SK-N-SH (cell line): ENCODE results near the gene DFFB.

Source experiments
- RCOR1 ChIP-seq: fragments of 150-350 bp; IDR thresholded peaks from 2 replicates; pipeline ENCODE4 v1.6.1; 2017; ENCODE audit warnings: antibody characterized with exemption, low read length
- TAF1 ChIP-seq: IDR thresholded peaks from 2 replicates; pipeline ENCODE4 v1.6.1; 2012; ENCODE audit warnings: low read depth, mild to moderate bottlenecking, low read length, moderate library complexity, borderline replicate concordance
- YY1 ChIP-seq: IDR thresholded peaks from 2 replicates; pipeline ENCODE4 v1.4.0; 2012; ENCODE audit warnings: low read depth, mild to moderate bottlenecking
- TF ChIP-seq, protein P1 (sequence below): IDR thresholded peaks from 2 replicates; pipeline ENCODE4 v1.4.0; 2012; ENCODE audit warnings: low read depth, borderline replicate concordance
- TF ChIP-seq, protein P2 (sequence below): fragments of 200-600 bp; sonication (generic); IDR thresholded peaks from 2 replicates; pipeline ENCODE4 v1.6.1; 2017; ENCODE audit warnings: antibody characterized with exemption, mild to moderate bottlenecking, moderate library complexity
- TF ChIP-seq, protein P3 (sequence below): IDR thresholded peaks from 2 replicates; pipeline ENCODE4 v1.6.1; 2012; ENCODE audit warnings: mild to moderate bottlenecking, low read depth, low read length, moderate library complexity

DNA sequence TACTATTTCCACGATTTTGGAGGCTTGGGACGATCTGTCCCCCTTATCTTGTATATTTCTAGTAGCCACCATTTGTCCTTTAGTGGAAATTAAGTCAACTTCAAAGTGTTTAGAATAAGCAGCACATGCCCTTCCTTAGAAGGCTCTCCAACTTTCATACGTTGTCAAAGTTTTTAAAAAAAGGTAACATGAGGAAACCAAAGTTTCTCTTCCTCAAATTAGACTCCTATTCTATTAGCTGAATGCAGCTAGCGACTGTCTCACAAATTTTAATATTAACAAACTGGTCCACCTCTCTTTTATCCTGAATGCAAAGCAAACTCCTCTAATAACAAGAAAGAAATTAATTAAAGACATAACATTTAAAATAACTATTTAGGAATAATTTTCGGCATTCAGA is 35.9 kb downstream of the DFFB start:
- TF ChIP-seq RCOR1 (no peak), YY1 (no peak), TAF1 (no peak)
- TF ChIP-seq, protein P1, sequence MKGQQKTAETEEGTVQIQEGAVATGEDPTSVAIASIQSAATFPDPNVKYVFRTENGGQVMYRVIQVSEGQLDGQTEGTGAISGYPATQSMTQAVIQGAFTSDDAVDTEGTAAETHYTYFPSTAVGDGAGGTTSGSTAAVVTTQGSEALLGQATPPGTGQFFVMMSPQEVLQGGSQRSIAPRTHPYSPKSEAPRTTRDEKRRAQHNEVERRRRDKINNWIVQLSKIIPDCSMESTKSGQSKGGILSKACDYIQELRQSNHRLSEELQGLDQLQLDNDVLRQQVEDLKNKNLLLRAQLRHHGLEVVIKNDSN: no peak
- TF ChIP-seq, protein P2, sequence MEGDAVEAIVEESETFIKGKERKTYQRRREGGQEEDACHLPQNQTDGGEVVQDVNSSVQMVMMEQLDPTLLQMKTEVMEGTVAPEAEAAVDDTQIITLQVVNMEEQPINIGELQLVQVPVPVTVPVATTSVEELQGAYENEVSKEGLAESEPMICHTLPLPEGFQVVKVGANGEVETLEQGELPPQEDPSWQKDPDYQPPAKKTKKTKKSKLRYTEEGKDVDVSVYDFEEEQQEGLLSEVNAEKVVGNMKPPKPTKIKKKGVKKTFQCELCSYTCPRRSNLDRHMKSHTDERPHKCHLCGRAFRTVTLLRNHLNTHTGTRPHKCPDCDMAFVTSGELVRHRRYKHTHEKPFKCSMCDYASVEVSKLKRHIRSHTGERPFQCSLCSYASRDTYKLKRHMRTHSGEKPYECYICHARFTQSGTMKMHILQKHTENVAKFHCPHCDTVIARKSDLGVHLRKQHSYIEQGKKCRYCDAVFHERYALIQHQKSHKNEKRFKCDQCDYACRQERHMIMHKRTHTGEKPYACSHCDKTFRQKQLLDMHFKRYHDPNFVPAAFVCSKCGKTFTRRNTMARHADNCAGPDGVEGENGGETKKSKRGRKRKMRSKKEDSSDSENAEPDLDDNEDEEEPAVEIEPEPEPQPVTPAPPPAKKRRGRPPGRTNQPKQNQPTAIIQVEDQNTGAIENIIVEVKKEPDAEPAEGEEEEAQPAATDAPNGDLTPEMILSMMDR: no peak
- TF ChIP-seq, protein P3, sequence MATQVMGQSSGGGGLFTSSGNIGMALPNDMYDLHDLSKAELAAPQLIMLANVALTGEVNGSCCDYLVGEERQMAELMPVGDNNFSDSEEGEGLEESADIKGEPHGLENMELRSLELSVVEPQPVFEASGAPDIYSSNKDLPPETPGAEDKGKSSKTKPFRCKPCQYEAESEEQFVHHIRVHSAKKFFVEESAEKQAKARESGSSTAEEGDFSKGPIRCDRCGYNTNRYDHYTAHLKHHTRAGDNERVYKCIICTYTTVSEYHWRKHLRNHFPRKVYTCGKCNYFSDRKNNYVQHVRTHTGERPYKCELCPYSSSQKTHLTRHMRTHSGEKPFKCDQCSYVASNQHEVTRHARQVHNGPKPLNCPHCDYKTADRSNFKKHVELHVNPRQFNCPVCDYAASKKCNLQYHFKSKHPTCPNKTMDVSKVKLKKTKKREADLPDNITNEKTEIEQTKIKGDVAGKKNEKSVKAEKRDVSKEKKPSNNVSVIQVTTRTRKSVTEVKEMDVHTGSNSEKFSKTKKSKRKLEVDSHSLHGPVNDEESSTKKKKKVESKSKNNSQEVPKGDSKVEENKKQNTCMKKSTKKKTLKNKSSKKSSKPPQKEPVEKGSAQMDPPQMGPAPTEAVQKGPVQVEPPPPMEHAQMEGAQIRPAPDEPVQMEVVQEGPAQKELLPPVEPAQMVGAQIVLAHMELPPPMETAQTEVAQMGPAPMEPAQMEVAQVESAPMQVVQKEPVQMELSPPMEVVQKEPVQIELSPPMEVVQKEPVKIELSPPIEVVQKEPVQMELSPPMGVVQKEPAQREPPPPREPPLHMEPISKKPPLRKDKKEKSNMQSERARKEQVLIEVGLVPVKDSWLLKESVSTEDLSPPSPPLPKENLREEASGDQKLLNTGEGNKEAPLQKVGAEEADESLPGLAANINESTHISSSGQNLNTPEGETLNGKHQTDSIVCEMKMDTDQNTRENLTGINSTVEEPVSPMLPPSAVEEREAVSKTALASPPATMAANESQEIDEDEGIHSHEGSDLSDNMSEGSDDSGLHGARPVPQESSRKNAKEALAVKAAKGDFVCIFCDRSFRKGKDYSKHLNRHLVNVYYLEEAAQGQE: no peak
